Lower leg skin (tissue), 4 donors: ENCODE measurements around the gene CPB1. TPM values are rescaled to one million over a fixed set of nuclear protein-coding genes. Genes with fewer than 3 reads are reported as not detected.

Source experiments
- DNase-seq, 2 donors: peaks; one replicate each; pipeline ENCODE4 v3.0.0-alpha.2; 2019; ENCODE audit warnings: low spot score in 2 of 2
- H3K4me3 ChIP-seq: fragments of 200-600 bp; sonication (generic); 2 replicates; pipeline ENCODE4 v1.5.1; 2017; ENCODE audit warnings: mild to moderate bottlenecking, low read depth; ENCODE audit not compliant: poor library complexity, severe bottlenecking
- POLR2A ChIP-seq, 2 donors: fragments of 450-650 bp; IDR thresholded peaks; one replicate each; pipeline ENCODE4 v1.6.1; 2016 to 2017; ENCODE audit warnings: antibody characterized with exemption in 2 of 2, mild to moderate bottlenecking in 1 of 2, moderate library complexity in 1 of 2
- WGBS, 2 donors: methylation state at CpG; one replicate each; pipeline ENCODE4 v1.1.5; 2018; 5-methylcytosine and 5-hydroxymethylcytosine counted together
- intact Hi-C: fragments of 100-400 bp; cut with DNase I; formaldehyde crosslinking; loops from one replicate; pipeline ENCODE4 v1.15.0; 2023; ENCODE audit warnings: low total_unique reads
- total RNA-seq, 4 donors: library from RNA; depleted of rRNA; stranded (reverse); fragments of >200 nt; gene quantifications; one replicate each; pipeline ENCODE4 v1.1.0, GENCODE V29; 2016
- TF ChIP-seq, protein P1 (sequence below), 3 donors: fragments of 450-650 bp; IDR thresholded peaks; one replicate each; pipeline ENCODE4 v1.5.1; 2016; ENCODE audit warnings: antibody characterized with exemption in 3 of 3, mild to moderate bottlenecking in 3 of 3, moderate library complexity in 2 of 3

Gene CPB1
- total RNA-seq, 4 donors from 2014 or later = 0.69 to 12.0 (median 0.97) TPM; not detected in 1

DNA sequence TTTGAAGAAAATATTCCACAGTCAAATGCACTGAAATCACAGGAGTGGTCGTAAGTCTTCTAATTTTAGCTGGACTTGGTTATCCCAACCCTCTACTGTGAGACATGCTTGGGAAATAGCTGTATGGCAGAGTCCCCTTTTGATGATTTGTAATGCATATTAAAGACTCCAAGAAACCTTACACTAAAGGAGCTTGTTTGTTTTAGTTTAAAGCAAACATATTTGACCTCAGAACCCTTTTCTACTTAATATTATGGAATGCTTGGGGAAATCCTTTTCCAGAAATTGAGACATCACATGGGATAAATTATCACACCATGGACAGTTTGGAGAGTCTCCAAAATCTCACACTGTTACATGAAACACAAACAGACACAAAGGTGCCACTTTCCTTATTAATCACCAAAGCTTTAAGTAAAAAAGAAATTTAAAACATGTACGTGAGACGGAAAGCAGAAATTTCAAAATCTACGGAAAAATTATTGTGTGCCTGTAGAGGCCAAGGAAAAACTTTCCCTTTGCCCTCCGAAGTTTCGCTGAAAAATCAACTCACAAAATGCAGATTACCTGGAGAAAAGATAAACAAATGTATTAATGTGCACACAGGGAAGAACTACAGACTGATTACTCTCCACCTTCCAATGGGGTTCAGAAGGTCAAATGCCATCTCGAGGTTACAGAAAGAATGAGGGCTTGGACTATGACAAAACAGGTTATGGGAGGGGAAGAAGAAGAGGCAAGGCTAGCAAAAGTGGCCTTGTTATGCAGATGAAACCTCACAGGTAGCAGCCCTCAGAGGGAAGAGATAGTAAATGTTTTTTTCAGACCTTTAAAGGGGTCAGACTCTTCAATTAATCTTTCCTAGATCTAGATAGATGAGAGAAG, 7.0 kb upstream of the CPB1 start:
- no peak for DNase-seq
- intact Hi-C loops = no loop called here
- WGBS, 2 donors = 73 to 76% methylated on average over 7 of the region's 7 CpGs
- no peak overlapping the region for H3K4me3 ChIP-seq
- TF ChIP-seq POLR2A (IDR thresholded peaks at IDR 0.05) = no peak
- TF ChIP-seq, protein P1, sequence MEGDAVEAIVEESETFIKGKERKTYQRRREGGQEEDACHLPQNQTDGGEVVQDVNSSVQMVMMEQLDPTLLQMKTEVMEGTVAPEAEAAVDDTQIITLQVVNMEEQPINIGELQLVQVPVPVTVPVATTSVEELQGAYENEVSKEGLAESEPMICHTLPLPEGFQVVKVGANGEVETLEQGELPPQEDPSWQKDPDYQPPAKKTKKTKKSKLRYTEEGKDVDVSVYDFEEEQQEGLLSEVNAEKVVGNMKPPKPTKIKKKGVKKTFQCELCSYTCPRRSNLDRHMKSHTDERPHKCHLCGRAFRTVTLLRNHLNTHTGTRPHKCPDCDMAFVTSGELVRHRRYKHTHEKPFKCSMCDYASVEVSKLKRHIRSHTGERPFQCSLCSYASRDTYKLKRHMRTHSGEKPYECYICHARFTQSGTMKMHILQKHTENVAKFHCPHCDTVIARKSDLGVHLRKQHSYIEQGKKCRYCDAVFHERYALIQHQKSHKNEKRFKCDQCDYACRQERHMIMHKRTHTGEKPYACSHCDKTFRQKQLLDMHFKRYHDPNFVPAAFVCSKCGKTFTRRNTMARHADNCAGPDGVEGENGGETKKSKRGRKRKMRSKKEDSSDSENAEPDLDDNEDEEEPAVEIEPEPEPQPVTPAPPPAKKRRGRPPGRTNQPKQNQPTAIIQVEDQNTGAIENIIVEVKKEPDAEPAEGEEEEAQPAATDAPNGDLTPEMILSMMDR (IDR thresholded peaks at IDR 0.05) = no peak

DNA sequence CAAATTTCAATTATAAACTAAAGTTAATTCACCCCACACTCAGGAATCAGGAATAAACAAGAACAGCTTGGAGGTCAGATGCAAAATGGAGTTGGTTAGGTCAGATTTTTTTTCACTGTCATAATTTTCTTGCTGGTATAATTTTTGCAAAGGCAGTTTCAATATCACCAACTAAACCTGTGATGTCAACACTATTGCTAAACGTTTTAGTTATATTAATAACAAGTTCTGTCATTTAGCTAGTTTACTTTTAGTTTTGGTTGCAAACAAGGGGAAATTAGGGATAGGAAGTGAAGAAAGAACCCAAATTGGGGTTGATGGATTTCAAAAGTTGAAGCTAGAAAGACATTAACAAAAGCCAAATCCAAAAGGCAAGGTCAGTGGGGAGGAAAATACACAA, 4.6 kb upstream of the CPB1 start:
- 58 to 71% methylated on average over 1 of the region's 1 CpG for WGBS, 2 donors
- no peak for DNase-seq
- H3K4me3 ChIP-seq = no peak overlapping the region
- intact Hi-C loops = no loop called here
- no peak for TF ChIP-seq POLR2A (IDR thresholded peaks at IDR 0.05)
- TF ChIP-seq, protein P1 (IDR thresholded peaks at IDR 0.05) = no peak

DNA sequence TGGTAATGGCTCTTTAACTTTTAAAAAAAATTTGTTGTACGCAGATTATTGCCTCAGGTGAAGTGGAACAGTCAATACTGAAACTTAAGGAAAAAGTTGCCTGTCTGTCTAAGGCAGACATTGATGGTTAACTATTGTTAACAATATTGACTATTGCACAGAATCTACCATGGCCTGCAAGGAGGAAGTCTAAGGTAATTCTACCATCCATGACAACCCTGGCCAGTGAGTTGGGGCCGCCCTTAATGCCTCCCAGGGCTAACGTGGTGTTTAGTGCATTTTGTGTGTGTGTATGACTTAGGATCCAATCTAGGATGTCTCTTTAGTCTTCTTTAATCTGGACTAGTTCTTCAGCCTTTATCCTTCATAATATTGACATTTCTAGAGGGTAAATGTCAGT, 2.1 kb upstream of the CPB1 start:
- whole genome bisulfite sequencing, 2 donors = 86 to 95% methylated on average over 3 of the region's 3 CpGs
- TF ChIP-seq, protein P1 (IDR thresholded peaks at IDR 0.05) = no peak
- TF ChIP-seq POLR2A (IDR thresholded peaks at IDR 0.05) = no peak
- no peak for DNase-seq
- intact Hi-C loops = no loop called here
- H3K4me3 ChIP-seq = no peak overlapping the region

DNA sequence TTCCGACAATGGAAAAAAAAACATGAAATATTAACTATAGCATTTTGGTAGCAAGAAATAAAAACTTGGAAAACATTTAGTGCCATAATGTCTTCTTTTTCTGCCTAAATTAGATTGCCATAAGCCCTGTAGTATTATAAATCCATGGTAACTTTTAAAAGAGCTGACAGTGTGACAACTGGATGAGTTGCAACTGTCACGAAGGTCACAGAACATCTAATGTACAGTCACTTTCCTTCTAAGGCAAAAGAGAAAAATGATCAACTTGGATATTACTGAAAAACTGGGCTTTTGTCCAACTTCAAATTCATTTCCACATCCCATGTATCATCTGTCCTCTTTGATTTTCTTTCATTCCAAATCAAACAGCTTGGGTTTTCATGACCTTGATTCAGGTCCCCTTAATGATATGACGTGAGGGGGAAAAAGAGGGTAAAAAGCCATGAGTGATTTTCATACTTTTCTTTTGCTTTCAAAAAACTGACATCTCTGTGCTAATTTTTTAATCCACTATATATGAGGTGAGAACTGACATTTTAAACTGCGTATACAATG, 602 bp downstream of the CPB1 start:
- TF ChIP-seq, protein P1 (IDR thresholded peaks at IDR 0.05) = no peak
- TF ChIP-seq POLR2A (IDR thresholded peaks at IDR 0.05) = no peak
- no peak overlapping the region for H3K4me3 ChIP-seq
- no peak for DNase-seq
- WGBS, 2 donors = 77 to 81% methylated on average over 4 of the region's 4 CpGs
- intact Hi-C loops = no loop called here

DNA sequence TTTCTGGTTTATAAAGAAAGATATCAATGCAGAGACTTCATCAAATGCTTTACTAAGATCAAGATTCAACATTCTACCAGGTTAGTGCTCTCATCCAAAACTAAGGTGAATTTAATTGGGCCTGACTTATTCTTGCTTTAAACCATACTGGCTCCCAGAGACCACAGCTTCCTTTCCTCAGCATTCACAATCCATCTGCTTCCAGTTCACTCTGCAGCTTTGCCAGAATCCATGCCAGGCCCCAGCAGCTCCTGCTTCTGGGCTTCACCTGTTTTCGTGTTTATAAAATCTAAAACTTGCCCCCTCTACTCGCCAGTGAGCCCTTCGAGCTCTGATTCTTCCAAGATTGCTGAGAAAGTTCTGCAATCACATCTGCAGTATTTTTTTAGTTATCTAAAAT, 2.3 kb downstream of the CPB1 start:
- intact Hi-C loops = no loop called here
- WGBS, 2 donors = 92 to 94% methylated on average over 3 of the region's 3 CpGs
- no peak for DNase-seq
- no peak overlapping the region for H3K4me3 ChIP-seq
- no peak for TF ChIP-seq POLR2A (IDR thresholded peaks at IDR 0.05)
- TF ChIP-seq, protein P1 (IDR thresholded peaks at IDR 0.05) = no peak
